Ammon's horn (tissue), 1 donor: Measurements from ENCODE around the gene MYDGF.

Experiments used
- DNase-seq: peaks from one replicate; pipeline ENCODE4 v3.0.0-alpha.2; 2016; ENCODE audit warnings: low spot score

The MYDGF gene

DNA sequence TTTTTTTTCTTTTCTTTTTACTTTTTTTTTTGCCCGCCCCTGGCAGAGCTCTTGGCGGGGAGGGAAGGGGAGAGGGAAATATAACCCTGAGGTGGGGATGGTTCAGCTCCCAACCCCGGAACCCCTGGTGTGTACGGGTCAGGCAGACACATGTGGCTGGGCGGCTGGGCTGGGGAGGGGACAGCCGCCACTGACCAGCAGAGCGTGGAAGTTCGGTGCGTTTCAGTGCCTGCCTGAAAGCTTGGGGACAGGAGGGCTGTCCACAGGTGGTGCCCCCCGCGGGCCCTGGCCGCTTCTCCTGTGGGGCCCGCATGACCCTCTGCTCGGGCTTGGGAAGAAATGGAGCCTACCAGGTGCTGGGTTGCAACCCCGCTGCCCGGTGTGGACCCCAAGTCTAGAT is 5.2 kb upstream of the MYDGF start:
- DNase-seq, result no peak

DNA sequence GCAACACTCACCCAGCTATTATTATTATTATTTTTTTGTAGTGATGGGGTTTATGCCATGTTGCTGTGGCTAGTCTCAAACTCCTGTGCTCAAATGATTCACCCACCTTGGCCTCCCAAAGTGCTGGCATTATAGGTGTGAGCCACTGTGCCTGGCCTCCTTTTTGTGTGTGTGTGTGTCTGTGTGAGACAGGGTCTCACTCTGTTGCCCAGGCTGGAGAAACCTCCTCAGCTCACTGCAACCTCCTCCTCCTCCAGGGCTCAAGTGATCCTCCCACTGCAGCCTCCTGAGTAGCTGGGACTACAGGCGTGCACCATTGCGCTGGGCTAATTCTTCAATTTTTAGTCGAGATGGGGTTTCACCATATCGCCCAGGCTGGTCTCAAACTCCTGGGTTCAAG is 3.6 kb upstream of the MYDGF start:
- no peak for DNase-seq

DNA sequence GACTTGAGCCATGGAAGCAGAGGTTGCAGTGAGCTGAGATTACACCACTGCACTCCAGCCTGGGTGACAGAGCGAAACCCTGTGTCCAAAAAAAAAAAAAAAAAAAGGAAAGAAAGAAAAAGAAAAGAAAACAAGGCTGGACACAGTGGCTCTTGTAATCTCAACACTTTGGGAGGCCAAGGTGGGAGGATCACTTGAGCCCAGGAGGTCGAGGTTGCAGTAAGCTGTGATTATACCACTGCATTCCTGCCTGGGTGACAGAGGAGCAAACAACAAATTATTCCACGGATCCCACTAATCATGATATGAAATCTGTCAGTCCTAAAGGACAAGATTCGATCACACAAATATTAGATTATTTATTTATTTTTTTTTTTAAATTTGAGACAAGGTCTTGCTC is 3.1 kb upstream of the MYDGF start:
- DNase-seq, result no peak

DNA sequence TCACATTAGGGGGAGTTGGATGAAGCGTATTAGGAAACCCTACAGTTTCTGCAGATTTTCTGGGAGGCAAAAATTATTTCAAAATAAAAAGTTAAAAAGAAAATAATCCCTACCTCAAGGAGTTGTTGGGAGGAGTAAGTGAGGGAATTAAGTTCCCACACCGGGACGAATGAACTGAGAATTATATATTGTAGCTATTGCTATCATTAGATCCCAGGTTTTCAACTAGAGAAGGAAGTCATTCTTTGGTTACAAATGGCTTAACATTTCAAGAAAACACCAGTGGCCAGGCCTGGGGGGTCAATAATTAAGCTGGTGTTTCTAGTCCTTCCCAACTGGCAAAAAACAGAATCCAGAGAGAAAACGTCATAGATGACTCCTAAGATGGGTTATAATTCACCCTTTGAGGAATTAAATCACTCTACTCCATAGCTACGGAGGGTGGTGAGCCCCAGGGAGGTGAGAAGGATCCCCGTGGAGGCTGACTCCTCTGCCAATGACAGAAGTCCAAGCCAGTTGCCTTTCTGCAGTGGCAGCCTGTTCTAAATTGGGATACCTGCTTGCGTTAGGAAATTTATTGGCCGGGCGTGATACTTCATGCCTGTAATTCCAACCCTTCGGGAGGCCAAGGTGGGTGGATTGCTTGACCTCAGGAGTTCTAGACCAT is 1.2 kb upstream of the MYDGF start:
- no peak for DNase-seq

DNA sequence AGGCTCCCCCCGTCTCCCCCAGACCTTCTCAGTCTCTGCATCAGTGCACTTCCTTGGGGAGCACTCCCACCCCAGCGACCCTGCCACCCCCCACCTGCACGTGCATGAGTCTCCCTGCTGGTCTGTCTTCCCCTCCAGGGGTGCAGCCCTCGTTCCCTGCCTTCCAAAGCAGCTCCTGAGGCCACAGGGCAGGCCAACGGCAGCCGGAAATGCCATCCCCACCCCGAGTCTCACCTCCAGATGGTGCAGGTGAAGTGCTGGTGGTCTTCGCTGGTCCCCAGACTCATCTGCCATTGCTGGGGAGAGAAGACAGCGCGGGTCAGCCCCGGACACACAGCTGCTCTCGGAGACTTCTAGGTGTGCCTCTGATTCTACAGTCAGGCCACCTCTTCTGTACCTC is 5.5 kb downstream of the MYDGF start:
- no peak for DNase-seq

DNA sequence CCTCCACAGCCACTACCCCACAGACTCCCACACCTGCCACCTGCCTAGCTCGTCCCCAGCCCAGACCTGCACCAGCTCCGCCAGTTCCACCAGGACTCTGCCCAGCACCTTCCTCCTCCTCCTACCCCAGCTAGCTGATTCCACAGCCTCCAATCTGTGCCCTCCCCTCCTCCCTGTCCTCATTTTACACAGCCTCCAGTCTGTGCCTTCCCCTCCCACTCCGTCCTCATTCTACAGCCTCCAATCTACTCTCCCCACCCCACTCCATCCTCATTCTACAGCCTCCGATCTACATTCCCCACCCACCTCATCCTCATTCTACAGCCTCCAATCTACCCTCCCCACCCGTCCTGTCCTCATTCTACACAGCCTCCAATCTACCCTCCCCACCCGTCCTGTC is 7.3 kb downstream of the MYDGF start:
- DNase-seq, result no peak

DNA sequence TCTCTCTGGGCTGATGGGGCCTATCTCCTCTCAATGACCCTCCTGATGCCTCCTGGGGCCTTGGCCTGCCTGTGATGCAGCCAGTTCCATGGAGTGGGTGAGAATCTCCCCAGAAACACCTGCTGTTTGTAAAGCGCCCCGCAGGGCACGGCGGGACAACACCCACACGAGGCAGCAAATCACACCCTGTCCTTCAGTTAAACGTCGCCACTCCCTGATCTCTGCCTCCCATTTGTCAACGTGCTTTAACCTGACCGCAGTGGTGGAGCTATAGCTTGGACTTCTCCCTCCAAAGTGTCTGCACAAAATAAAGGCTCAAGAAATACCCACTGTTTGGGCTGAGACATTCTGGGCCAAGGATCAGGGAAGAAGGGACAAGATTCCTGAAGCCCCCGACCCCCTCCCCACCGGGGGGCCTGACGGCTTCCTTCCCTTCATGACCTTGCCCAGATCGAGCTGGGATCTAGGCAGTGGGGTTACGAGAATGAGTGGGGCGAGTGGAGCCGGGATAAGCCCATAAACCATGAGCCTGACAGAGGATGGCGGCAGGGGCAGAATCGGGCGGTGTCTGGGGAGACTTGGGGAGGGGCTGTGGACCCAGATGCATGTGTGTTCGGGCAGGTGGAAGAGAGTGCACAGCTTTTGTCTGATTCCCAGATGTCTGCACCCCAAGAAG is 8.0 kb downstream of the MYDGF start:
- DNase-seq, result no peak

DNA sequence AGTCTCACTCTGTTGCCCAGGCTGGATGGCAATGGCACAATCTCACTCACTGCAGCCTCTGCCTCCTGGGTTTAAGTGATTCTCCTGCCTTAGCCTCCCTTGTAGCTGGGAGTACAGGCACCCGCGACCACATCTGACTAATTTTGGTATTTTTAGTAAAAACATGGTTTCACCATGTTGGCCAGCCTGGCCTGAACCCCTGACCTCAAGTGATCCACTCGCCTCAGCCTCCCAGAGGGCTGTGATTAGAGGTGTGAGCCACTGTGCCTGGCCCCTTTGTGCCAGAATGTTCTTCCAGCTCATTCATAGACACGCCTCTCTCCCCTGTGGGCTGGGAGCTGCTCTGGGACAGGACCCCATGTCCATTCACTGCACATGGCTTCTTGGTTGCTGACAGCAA is 9.1 kb downstream of the MYDGF start:
- no peak for DNase-seq

DNA sequence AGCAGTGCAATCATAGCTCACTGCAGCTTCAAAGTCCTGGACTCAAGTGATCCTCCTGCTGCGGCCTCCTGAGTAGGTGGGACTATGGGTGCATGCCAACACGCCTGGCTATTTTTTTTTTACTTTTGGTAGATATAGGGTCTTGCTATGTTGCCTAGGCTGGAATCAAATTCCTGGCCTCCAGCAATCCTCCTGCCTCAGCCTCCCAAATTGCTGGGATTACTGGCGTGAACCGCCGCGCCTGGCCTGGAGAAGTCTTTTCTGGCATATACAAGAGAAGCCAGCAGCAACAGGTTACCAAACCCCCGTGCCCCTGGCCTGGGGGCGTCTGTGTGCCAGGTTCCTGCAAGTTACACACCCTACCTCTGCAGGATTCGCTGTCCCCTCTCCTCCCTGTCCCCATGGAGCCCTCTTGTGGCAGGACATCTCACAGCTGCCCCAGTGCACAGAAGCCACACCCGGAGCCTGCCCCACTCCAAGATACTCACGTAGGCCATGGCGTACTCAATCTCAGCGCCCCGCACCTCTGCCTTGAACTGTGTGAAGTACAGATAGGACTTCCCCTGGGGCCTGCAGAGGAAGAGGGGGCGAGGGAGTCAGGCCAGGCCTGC is 9.9 kb downstream of the MYDGF start:
- DNase-seq, result no peak

DNA sequence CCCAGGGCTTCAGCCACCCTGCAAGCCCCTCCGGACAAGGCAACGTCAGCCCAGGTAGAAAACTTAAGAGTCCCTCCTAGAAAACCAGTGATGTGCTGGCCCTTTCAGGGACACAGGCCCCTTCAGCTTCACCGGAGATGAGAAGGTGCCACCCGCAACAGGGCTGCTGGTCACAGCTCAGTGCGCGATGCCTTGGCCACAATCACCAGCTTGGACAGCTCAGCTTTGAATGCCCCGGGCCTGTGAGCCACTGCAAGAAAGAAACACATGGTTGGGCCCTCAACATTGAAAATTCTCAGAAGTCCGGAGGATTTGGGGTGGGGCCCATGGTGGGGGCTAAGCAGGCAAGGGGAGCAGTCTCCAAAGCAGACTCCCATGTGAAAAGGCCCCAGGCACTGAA is 12.3 kb downstream of the MYDGF start:
- no peak for DNase-seq

DNA sequence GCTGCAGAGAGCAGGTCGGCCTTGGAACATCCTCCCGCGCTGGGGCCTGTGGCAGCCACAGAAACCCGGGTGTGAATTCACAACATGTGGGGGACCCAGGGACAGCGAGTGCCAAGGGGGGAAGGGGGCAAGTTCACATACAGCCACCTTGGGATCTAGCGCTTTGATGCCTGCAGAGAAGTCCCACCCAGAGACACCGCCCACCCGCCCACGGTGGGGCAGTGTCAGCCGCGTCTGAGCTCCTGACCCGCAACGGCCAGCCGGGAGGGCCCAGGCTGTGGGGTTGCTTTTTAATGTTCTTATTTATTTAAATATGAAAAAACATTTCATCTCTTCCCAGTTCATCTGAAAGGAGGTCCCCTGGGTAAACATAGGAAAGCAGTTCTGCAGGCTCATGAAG is 12.9 kb downstream of the MYDGF start:
- no peak for DNase-seq

DNA sequence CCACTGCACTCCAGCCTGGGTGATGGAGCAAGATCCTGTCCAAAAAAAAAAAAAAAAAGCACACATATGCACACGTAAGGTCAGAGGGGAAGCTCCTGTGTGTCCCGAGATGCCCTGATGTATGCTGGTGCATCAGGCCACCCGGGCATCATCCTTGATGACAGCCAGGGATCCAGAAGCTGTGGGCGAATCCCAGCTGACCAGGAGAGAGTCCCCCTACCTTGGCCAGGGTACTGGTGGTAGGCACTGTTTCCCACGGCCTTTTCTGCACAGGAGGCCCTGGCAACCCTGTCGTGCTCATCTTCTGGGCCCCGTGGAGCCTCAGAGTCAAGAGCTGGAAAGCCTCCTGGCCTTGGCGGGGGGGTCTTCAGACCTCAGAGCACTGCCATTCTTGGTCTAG is 14.0 kb downstream of the MYDGF start:
- no peak for DNase-seq

DNA sequence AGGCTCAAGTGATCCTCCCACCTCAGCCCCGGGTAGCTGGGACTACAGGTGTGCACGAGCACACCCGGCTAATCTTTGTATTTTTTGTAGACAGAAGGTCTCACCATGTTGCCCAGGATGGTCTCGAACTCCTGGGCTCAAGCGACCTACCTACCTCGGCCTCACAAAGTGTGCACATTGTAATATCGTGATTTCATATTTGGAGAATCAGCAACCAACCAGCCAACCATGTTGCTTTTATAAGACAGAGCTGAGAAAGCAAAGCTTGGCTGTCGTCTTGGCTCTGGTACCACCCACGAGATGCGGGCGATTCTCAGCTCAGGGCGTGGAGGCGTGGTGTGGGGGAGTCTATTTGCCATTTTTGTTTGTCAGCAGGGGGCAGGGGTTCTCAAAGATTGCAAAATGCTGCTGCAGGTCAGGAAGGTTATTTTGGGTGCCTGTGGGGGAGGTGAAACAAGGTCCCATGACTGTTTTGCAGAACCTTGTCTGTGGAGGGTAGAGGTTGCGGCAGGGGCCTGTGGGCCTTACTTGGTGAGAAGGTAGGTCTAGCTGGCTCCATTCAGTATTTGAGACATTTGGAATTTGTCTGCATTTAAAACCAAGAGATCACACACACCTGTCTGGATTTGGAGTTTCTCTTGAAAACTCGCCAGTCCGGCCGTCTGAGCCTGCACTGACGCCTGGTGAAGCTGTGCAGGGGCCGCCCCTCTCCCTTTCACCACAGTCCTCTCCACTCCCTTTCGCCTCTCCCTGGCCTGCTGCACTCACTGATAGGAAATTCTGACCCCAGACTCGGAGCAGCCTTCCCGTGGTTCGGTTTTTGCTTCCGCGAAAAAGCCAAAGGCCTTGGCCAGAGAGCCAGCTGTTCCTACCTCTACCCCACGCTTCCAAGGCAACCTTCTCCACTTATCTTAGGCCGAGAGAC is 15.4 kb downstream of the MYDGF start:
- DNase-seq, result peak; percentile 40

DNA sequence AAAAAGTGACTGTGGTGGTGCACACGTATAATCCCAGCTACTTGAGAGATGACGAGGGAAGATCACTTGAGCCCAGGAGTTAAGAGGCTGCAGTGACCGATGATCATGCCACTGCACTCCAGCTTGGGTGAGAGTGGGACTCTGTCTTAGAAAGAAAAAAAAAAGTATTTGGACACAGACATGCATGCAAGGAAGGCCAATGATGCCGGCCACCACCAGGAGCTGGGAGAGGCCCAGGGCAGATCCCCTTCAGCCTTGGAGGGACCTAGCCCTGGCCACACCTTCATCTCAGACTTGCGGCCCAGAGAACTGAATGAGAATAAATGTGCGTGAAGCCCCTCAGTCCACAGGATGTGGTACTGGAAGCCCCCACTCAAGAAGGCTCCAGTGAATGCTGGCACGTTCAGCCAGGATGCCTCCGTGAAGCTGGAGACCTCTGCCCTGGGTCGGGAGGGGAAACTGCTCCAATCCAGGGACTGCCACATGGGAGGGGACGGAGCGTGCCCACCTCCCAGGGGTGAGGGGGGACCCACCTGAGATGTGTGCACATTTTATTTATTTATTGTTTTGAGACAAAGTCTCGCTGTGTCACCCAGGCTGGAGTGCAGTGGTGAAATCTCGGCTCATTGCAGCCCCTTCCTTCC is 16.2 kb downstream of the MYDGF start:
- no peak for DNase-seq

DNA sequence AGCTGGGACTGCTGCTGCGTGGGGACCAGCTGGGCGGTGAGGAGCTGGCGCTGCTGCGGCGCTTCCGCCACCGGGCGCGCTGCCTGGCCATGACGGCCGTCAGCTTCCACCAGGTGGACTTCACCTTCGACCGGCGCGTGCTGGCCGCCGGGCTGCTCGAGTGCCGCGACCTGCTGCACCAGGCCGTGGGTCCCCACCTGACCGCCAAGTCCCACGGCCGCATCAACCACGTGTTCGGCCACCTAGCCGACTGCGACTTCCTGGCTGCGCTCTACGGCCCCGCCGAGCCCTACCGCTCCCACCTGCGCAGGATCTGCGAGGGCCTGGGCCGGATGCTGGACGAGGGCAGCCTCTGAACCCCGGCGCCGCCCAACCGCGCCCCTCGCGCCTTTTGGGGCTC is 18.1 kb downstream of the MYDGF start:
- no peak for DNase-seq

DNA sequence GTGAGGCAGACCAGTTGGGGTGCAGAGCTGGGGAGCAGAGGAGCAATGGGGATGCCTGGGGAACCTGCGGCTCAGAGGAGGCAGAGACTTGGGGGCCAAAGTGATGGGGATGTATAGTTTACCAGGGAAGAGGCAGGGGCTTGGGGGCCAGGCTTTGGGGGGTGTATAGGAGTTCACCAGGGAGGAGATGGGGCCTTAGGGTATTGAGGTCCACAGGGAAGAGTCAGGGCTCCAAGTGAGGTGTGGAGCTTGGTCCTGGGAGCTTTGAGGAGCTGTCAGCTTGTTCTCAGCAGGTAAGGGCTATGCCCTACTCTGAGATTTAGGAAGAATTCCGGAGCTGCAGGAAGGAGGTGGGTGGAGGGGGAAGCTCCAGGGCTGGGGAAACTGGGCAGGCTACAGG is 20.0 kb downstream of the MYDGF start:
- DNase-seq, result no peak

DNA sequence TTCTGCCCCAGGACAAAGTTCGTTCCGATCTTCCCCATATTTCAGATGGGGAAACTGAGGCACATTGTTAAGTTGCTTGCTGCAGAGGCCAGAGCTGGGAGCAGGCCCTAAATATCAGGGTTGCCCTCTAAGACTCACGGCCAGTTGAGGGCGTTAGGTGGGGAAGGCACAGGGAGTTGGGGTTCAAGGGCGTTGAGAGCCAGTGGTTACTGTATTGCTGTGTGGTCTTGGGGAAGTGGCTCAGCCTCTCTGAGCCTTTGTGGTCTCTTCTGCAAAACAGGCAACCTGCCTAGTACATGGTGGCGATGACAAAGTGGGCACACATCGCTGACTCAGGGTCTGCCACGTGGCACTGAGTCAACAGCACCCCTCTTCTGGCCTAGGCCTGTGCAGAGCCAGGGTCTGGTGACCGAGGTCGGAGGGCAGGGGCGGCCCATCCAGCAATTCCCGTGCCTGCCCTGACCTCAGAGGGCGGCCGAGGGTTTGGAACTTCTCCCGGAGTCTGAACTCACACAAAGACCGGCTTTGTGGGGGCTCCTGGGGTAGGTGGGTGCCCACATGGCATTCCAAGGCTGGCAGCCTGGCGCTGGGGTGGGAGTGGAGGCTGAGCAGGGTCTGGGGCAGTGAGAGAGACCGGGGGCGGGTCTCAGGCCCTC is 20.6 kb downstream of the MYDGF start:
- no peak for DNase-seq

DNA sequence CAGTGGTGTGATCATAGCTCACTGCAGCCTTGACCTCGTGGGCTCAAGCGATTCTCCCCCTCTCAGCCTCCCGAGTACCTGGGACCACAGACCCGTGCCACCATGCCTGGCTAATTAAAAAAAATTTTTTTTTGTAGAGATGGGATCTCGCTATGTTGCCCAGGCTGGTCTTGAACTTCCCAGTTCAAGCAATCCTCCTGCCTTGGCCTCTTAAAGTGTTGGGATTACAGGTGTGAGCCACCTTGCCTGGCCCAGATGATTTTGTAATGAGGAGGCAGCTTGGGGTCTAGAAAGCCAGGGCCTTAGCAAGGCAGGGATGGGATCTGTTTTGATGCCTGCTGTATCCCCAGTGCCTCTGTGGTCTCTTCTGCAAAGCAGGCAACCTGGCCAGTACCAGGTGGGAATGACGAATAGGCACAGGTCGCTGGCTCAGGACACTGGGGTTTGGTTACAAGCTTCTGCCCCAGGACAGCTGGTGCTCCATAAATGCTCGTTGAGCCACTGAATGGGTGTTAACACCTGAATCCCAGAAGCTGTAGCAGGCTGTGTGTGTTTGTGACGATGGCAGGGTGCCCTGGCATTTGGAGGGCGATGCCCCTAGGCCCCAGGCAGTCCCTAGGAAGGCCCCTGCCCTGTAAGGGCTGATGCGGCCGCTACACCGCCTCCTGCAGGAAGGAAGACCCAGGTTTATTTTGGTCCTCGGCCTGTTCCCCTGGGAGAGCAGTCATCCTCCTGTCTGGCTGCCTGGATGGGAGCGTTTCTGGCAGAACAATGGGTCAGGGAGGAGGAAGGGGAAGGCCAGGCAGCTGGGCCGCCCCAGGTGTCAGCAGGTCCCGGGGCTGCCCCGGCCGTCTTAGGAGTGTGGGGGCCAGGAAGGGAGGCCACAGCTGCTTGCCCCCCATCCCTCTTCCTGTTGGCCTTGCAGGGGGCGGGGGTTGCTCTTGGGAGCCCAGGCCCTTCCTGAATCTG is 22.2 kb downstream of the MYDGF start:
- DNase-seq, result no peak

DNA sequence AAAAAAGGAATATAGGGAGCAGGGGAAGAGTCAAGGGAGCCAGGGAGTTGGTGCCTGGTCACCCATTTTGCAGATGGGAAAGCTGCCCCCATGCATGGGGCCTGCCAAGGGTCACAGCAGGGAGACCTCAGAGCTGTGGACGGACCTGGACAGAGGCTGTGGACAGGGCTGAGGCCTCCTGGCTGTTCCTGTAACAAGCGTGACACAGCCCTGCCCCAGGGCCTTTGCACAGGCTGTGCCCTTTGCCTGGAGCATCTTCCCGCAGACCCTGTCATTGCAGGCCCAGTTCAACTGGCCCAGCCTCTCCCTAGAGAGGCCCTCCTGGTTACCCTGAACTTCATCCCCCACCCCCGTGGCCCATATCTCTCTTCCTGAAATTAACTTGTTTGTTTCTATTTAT is 24.4 kb downstream of the MYDGF start:
- no peak for DNase-seq

DNA sequence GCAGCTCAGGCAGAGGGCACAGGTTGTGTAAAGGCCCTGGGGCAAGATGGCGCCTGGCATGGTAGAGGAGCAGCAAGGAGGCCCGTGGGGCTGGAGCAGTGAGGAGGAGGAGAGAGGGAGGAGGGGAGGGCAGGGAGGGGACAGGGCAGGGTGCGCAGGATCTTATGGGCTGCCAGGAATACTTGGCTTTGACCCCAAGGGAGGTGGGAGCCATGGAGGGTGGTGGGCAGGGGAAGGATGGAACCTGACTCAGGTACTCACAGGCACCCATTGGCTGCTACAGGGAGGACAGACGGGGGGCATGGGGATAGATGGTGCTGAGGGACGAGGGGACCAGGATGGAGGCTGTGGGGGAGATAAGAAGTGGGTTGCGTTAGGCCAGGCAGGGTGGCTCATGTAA is 27.5 kb downstream of the MYDGF start:
- DNase-seq, result no peak
